ENCODE data around the gene RNF141. TPM values are rescaled to one million over a fixed set of nuclear protein-coding genes. Genes with fewer than 3 reads are reported as not detected.

RNF141 gene
- total RNA-seq, 2 experiments from 2014 or later: 8.2 to 20.1 TPM

DNA sequence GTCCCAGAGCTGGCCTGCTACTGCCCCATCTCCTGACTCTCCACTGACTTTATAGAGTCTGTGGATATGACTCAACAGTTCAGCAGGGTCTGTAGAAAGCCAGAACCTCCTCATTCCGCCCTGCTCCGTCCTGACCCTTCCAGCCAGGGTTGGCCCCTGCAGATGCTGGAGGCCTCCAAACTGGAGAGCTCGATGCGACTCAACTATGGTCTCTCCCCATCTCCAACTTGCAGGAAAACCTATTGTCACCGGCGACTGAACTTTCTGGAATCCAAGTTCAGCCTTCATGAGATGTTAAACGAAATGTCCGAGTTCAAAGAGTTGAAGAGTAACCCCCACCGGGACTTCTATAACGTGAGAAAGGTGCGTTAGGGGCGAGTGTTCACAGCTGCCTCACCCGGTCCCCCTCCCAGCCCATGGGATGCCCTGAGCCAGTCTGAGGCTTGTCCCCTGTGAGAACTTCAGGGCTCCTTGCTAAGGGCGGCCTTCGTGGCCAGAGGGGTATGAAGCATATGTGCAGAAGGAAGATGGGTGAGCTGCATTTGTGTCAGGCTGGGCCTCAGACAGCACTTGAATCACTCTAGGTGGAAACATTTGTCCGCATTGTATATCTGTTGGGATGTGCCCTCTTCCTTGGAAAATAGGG lies 53.9 kb downstream of the RNF141 start:
- DNase-seq (ENCODE audit: low spot score): no peak
- ChIA-PET CTCF (ENCODE audit: unreplicated experiment) (no interaction called here), POLR2A (no interaction called here)
- no peaks in the 10 kb centered on the region for H3K79me2 ChIP-seq (ENCODE audit: insufficient read depth, low read depth, low read length)
- no peak overlapping the region for H3K4me2 ChIP-seq (ENCODE audit: low read length)
- H3K36me3 ChIP-seq (ENCODE audit: insufficient read depth, low read length): peaks cover 86% of the 10 kb centered on the region
- peaks cover 7% of the 10 kb centered on the region for H3K4me1 ChIP-seq (ENCODE audit: insufficient read depth, low read length, poor library complexity, severe bottlenecking)
- no TSS peak for BruUV-seq (replicated peaks)
- no peaks in the 10 kb centered on the region for H3K9me3 ChIP-seq (ENCODE audit: low read length)
- intact Hi-C loops (cut with micrococcal nuclease; ENCODE audit: unreplicated experiment): no loop called here
- H3K4me3 ChIP-seq (ENCODE audit: low read depth, low read length, poor library complexity, severe bottlenecking): no peak overlapping the region
- H3K9me2 ChIP-seq (ENCODE audit: insufficient read depth, low read length): no peaks in the 10 kb centered on the region
- H4K20me1 ChIP-seq (ENCODE audit: insufficient read depth, low read length): no peaks in the 10 kb centered on the region
- TF ChIP-seq, protein P1, sequence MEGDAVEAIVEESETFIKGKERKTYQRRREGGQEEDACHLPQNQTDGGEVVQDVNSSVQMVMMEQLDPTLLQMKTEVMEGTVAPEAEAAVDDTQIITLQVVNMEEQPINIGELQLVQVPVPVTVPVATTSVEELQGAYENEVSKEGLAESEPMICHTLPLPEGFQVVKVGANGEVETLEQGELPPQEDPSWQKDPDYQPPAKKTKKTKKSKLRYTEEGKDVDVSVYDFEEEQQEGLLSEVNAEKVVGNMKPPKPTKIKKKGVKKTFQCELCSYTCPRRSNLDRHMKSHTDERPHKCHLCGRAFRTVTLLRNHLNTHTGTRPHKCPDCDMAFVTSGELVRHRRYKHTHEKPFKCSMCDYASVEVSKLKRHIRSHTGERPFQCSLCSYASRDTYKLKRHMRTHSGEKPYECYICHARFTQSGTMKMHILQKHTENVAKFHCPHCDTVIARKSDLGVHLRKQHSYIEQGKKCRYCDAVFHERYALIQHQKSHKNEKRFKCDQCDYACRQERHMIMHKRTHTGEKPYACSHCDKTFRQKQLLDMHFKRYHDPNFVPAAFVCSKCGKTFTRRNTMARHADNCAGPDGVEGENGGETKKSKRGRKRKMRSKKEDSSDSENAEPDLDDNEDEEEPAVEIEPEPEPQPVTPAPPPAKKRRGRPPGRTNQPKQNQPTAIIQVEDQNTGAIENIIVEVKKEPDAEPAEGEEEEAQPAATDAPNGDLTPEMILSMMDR (conservative IDR thresholded peaks at IDR 0.05; ENCODE audit: low read length): no peak
- TF ChIP-seq EZH2phosphoT487 (IDR thresholded peaks at IDR 0.05; ENCODE audit: borderline replicate concordance, low read depth, low read length): no peak
- H2AFZ ChIP-seq (ENCODE audit: low read length): no peak overlapping the region
- H3K27ac ChIP-seq (ENCODE audit: low read depth, low read length, poor library complexity, severe bottlenecking): no peak overlapping the region

DNA sequence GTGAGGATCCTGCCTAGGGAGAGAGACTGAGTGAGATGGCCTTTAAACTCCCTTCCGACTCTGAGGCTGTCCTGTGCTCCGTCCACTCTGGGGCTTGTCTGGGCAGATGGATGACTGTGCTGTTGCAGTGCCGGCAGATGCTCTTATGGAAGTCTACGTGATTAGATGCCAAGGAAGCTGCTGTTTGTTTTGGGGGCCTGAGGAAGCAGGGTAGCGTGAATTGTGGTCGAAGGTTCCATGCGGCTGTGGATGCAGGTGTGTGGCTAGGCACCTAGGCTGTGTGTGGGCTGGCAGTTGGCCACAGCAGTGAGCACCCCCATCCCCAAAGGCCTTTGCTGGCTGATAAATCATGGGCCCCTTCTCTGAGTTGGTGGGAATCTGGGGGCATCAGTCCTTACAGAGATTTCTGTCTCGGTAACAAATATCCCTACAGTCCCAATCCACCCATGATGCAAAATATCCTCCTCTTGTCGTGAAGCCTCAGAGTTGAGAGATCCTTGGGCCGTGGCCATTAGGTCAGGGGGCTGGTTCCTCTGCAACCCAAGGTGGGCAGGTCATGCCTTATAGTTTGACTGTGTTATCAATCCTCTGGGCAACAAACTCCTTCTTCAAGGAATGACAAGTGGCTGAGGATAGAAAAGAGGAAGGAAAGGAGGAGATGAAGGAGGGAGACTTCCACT lies 54.7 kb downstream of the RNF141 start:
- Histone ChIP-seq H3K79me2 (ENCODE audit: insufficient read depth, low read depth, low read length) (no peaks in the 10 kb centered on the region), H3K4me3 (ENCODE audit: low read depth, low read length, poor library complexity, severe bottlenecking) (no peak overlapping the region), H3K9me2 (ENCODE audit: insufficient read depth, low read length) (no peaks in the 10 kb centered on the region), H4K20me1 (ENCODE audit: insufficient read depth, low read length) (no peaks in the 10 kb centered on the region), H3K9me3 (ENCODE audit: low read length) (no peaks in the 10 kb centered on the region), H2AFZ (ENCODE audit: low read length) (no peak overlapping the region), H3K4me1 (ENCODE audit: insufficient read depth, low read length, poor library complexity, severe bottlenecking) (peaks cover 7% of the 10 kb centered on the region), H3K27ac (ENCODE audit: low read depth, low read length, poor library complexity, severe bottlenecking) (no peak overlapping the region), H3K36me3 (ENCODE audit: insufficient read depth, low read length) (peaks cover 86% of the 10 kb centered on the region), H3K4me2 (ENCODE audit: low read length) (no peak overlapping the region)
- peak; percentile 24 for DNase-seq (ENCODE audit: low spot score)
- intact Hi-C loops (cut with micrococcal nuclease; ENCODE audit: unreplicated experiment): no loop called here
- ChIA-PET CTCF (ENCODE audit: unreplicated experiment) (no interaction called here), POLR2A (no interaction called here)
- no TSS peak for BruUV-seq (replicated peaks)
- TF ChIP-seq, protein P1 (conservative IDR thresholded peaks at IDR 0.05; ENCODE audit: low read length): no peak
- no peak for TF ChIP-seq EZH2phosphoT487 (IDR thresholded peaks at IDR 0.05; ENCODE audit: borderline replicate concordance, low read depth, low read length)

DNA sequence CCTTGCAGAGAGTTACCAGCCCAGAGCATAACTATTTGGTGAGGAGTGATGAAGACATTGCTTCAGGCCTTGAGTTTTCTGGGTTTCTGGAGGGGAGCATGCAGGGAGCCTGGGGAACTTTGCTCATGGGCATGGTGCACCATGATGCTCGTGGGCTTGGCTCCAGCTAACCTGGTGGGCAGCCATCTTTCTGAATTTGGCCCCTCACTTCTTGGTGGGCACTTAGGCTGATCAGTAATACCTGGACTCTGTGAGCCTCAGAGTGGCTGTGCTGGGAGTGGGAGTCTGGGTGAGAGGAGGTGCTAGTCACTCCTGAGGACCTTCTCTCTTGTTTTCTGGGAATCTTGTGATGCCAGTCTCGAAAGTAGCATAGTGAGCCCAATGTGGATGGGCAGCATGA lies 55.3 kb downstream of the RNF141 start:
- H4K20me1 ChIP-seq (ENCODE audit: insufficient read depth, low read length): no peaks in the 10 kb centered on the region
- no peak overlapping the region for H2AFZ ChIP-seq (ENCODE audit: low read length)
- no peaks in the 10 kb centered on the region for H3K9me2 ChIP-seq (ENCODE audit: insufficient read depth, low read length)
- no peak for TF ChIP-seq EZH2phosphoT487 (IDR thresholded peaks at IDR 0.05; ENCODE audit: borderline replicate concordance, low read depth, low read length)
- H3K4me2 ChIP-seq (ENCODE audit: low read length): no peak overlapping the region
- DNase-seq (ENCODE audit: low spot score): no peak
- no peaks in the 10 kb centered on the region for H3K9me3 ChIP-seq (ENCODE audit: low read length)
- H3K79me2 ChIP-seq (ENCODE audit: insufficient read depth, low read depth, low read length): no peaks in the 10 kb centered on the region
- no TSS peak for BruUV-seq (replicated peaks)
- peaks cover 85% of the 10 kb centered on the region for H3K36me3 ChIP-seq (ENCODE audit: insufficient read depth, low read length)
- CTCF ChIA-PET (ENCODE audit: unreplicated experiment): no interaction called here
- no peak overlapping the region for H3K27ac ChIP-seq (ENCODE audit: low read depth, low read length, poor library complexity, severe bottlenecking)
- no peak overlapping the region for H3K4me3 ChIP-seq (ENCODE audit: low read depth, low read length, poor library complexity, severe bottlenecking)
- peaks cover 7% of the 10 kb centered on the region for H3K4me1 ChIP-seq (ENCODE audit: insufficient read depth, low read length, poor library complexity, severe bottlenecking)
- intact Hi-C loops (cut with micrococcal nuclease; ENCODE audit: unreplicated experiment): no loop called here
- POLR2A ChIA-PET: no interaction called here
